HG03066 (cell line): Measurements from ENCODE around the gene NAV1.

Source experiments
- ATAC-seq: cut with Tn5 transposase; IDR thresholded peaks from one replicate; pipeline ENCODE4 v1.9.1; 2021; ENCODE audit warnings: low read depth; ENCODE audit not compliant: unreplicated experiment

The NAV1 gene

DNA sequence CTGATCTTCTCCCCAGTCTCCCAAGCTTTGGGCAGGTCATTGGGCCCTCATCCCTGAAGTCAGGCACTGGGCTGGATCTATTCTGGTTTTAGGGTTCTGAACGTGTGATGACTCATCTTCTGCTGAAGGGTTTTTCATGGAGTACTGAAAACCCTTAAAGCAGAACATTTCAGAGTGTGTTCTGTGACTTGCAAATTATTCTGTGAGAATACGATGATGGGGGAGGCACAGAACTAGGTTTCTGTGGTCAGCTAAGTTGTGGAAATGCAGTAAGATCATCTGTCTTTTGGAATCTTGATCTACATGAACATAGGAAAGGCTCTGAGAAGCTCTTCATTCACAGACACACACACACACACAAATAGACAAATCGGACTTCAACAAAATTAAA, 46.2 kb downstream of the NAV1 start:
- ATAC-seq = no peak

DNA sequence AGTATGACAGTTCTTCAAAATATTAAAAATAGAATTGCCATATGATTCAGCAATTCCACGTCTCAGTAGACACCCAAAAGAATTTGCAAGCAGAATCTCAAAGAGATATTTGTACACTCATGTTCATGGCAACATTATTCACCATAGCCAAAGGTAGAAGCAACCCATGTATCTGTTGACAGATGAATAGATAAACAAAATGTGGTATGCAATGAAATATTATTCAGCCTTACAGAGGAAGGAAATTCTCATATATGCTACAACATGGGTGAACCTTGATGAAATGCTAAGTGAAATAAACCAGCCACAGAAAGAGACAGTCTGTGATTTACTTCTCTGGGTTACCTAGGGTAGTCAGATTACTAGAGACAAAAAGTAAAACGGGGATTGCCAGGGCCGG, 47.0 kb downstream of the NAV1 start:
- no peak for ATAC-seq

DNA sequence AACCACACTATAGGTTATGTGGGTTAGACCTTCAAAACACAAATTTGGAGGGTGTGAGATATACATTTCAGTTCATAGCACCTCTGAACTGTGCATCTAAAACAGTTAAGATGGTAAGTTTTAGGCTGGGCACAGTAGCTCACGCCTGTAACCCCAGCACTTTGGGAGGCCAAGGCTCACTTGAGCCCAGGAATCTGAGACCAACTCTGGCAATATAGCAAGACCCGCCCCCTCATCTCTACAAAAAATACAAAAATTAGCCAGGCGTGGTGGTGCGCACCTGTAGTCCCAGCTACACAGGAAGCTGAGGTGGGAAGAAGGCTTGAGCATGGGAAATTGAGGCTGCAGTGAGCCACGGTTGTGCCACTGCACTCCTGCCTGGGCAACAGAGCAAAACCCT, 47.9 kb downstream of the NAV1 start:
- ATAC-seq = no peak

DNA sequence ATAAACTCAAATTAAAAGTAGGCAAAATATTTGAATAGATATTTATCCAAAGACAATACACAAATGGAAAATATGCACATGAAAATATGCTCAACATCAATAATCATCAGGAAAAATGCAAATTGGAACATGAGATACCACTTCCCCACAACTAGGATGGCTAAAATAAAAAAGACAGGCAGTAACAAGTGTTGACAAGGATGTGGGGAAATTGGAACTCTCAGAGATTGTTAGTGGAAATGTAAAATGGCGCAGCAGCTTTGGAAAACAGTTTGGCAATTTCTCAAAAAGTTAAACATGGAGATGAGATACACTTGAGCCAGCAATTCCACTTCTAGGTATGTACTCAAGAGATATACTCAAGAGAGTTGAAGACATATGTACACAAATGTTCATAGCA, 48.8 kb downstream of the NAV1 start:
- no peak for ATAC-seq
